T-cell (primary cell): Measurements from ENCODE around the gene AP2A2. TPM values are rescaled to one million over a fixed set of nuclear protein-coding genes. Genes with fewer than 3 reads are reported as not detected.
A peak's percentile ranks its signal among the peaks of the same experiment; 100 is the strongest.

Source experiments
- ATAC-seq, 4 experiments: fragments of 200-7000 bp in 3 of 4; fragments of 150-1000 bp in 1 of 4; cut with Tn5 transposase; replicated peaks in 1 of 4; 1 replicate in 3 of 4; 2 replicates in 1 of 4; pipeline ENCODE4 v1.10.0; 2021; ENCODE audit warnings: moderate library complexity in 3 of 4, mild to moderate bottlenecking in 2 of 4, moderate number of reproducible peaks in 1 of 4
- CTCF ChIA-PET, 2 donors: fragments of 300-600 bp; sonication (Branson Sonifier 250); formaldehyde crosslinking; loops; one replicate each; lab custom pipeline; 2022; ENCODE audit warnings: antibody characterized with exemption in 2 of 2; lab: Charles Lee
- POLR2A ChIA-PET, 2 donors: fragments of 300-600 bp; sonication (Branson Sonifier 250); formaldehyde crosslinking; loops; one replicate each; lab custom pipeline; 2022; ENCODE audit warnings: antibody characterized with exemption in 2 of 2; lab: Charles Lee
- DNase-seq, 35 experiments: peaks; one replicate each; pipeline versions ENCODE4 v3.0.0 to v3.0.0-alpha.2; 2013 to 2023
- H3K27ac ChIP-seq: one replicate; pipeline ENCODE4 v1.5.1; 2013; ENCODE audit warnings: low read length
- H3K27me3 ChIP-seq, 2 experiments: replicated peaks in 1 of 2; 1 replicate in 1 of 2; 2 replicates in 1 of 2; pipeline versions ENCODE4 v1.6.1 to v1.7.0; 2013; ENCODE audit warnings: low read length in 1 of 2, mixed read lengths in 1 of 2; ENCODE audit not compliant: control insufficient read depth in 2 of 2, insufficient read depth in 2 of 2; ENCODE audit errors: extremely low read depth in 1 of 2
- H3K36me3 ChIP-seq, 2 donors: 1 replicate in 1 of 2; 2 replicates in 1 of 2; pipeline versions ENCODE4 v1.6.1 to v1.7.0; 2013; ENCODE audit warnings: low read length in 1 of 2; ENCODE audit not compliant: control insufficient read depth in 2 of 2, insufficient read depth in 1 of 2; ENCODE audit errors: extremely low read depth in 1 of 2
- H3K4me1 ChIP-seq, 2 experiments: 1 replicate in 1 of 2; 2 replicates in 1 of 2; pipeline versions ENCODE4 v1.6.1 to v1.7.0; 2013; ENCODE audit warnings: low read length in 2 of 2, mixed read lengths in 1 of 2; ENCODE audit not compliant: insufficient read depth in 2 of 2, control insufficient read depth in 1 of 2; ENCODE audit errors: extremely low read depth in 1 of 2
- H3K4me3 ChIP-seq, 2 donors: 1 replicate in 1 of 2; 2 replicates in 1 of 2; pipeline versions ENCODE4 v1.5.1 to v1.7.0; 2013; ENCODE audit warnings: mild to moderate bottlenecking in 2 of 2, low read length in 1 of 2, moderate library complexity in 1 of 2; ENCODE audit not compliant: control insufficient read depth in 1 of 2; ENCODE audit errors: extremely low read depth in 1 of 2
- H3K9me3 ChIP-seq: 2 replicates; pipeline ENCODE4 v1.7.0; 2013
- H3K27ac Mint-ChIP-seq, 2 donors: one replicate each; pipeline ENCODE4 v1.8.0; 2020 to 2021; ENCODE audit warnings: mild to moderate bottlenecking in 2 of 2, mixed read lengths in 2 of 2
- H3K27me3 Mint-ChIP-seq, 2 donors: one replicate each; pipeline ENCODE4 v1.8.0; 2021 to 2022; ENCODE audit warnings: mixed read lengths in 2 of 2
- H3K36me3 Mint-ChIP-seq: one replicate; pipeline ENCODE4 v1.8.0; 2021; ENCODE audit warnings: mixed read lengths
- H3K4me1 Mint-ChIP-seq, 3 donors: one replicate each; pipeline ENCODE4 v1.8.0; 2020 to 2022; ENCODE audit warnings: mixed read lengths in 3 of 3, mild to moderate bottlenecking in 1 of 3
- H3K4me3 Mint-ChIP-seq, 3 donors: one replicate each; pipeline ENCODE4 v1.8.0; 2020 to 2022; ENCODE audit warnings: mild to moderate bottlenecking in 3 of 3, mixed read lengths in 3 of 3, moderate library complexity in 3 of 3
- H3K9me3 Mint-ChIP-seq, 3 donors: one replicate each; pipeline ENCODE4 v1.8.0; 2020 to 2022; ENCODE audit warnings: mixed read lengths in 3 of 3
- WGBS: methylation state at CpG from one replicate; pipeline ENCODE4 v1.1.5; 2013; ENCODE audit warnings: missing lambda C conversion rate; ENCODE audit not compliant: insufficient coverage; 5-methylcytosine and 5-hydroxymethylcytosine counted together
- total RNA-seq, 35 experiments: library from RNA in 6 of 35; stranded (reverse) in 6 of 35; fragments of 120-200 nt in 1 of 35; gene quantifications; one replicate each; pipeline versions ENCODE4 v1.2.1 to v1.2.4 and lab custom pipeline; 2013 to 2026

Gene AP2A2
- total RNA-seq, 5 donors from 2014 or later (not counting 1 experiment from before 2014, with no cell fraction given) = 59.6 to 85.3 (median 70.8) TPM

- Mint-ChIP-seq H3K4me1 (peaks cover 0 to 4% (median 2%) of the 10 kb centered on the region in 3 donors), H3K4me3 (no peak overlapping the region), H3K27ac (no peak overlapping the region), H3K36me3 (no peaks in the 10 kb centered on the region), H3K9me3 (no peaks in the 10 kb centered on the region), H3K27me3 (peaks cover 4 to 26% of the 10 kb centered on the region in 2 donors)
- peaks cover 0 to 8% of the 10 kb centered on the region in 2 experiments for H3K4me1 ChIP-seq
- no peaks in the 10 kb centered on the region for H3K36me3 ChIP-seq
- 54% methylated on average over 12 of the region's 15 CpGs for WGBS
- no peaks in the 10 kb centered on the region for H3K9me3 ChIP-seq
- peaks cover 2 to 84% of the 10 kb centered on the region in 2 experiments for H3K27me3 ChIP-seq
- no peak for ATAC-seq
- CTCF ChIA-PET = interaction anchor here (0.6 to 1.4 kb wide), 5 partner anchors 25 to 203 kb away, joined by 3 to 11 read pairs (median 5); no protein-coding TSS in a partner anchor
- POLR2A ChIA-PET = no interaction called here
- DNase-seq = peak in 1 of 35 experiments; percentile 2
- H3K27ac ChIP-seq = no peak overlapping the region
- H3K4me3 ChIP-seq = no peak overlapping the region
Measured at GRCh38 chr11:1051356-1052132, 125.9 kb downstream of the AP2A2 start.

GRCh38 chr11:1052133-1053011 lies 126.7 kb downstream of the AP2A2 start:
- CTCF ChIA-PET = interaction anchor here (0.6 to 1.4 kb wide), 4 partner anchors 25 to 463 kb away, joined by 3 to 5 read pairs (median 4); no protein-coding TSS in a partner anchor
- POLR2A ChIA-PET = no interaction called here
- Histone ChIP-seq H3K4me3 (no peak overlapping the region), H3K36me3 (no peaks in the 10 kb centered on the region), H3K27me3 (peaks cover 1 to 82% of the 10 kb centered on the region in 2 experiments), H3K4me1 (peaks cover 0 to 8% of the 10 kb centered on the region in 2 experiments), H3K27ac (no peak overlapping the region), H3K9me3 (no peaks in the 10 kb centered on the region)
- ATAC-seq (no peak), DNase-seq (no peak)
- WGBS = 73% methylated on average over 15 of the region's 25 CpGs
- peaks cover 0 to 4% (median 2%) of the 10 kb centered on the region in 3 donors for H3K4me1 Mint-ChIP-seq
- peaks cover 4 to 21% of the 10 kb centered on the region in 2 donors for H3K27me3 Mint-ChIP-seq
- H3K9me3 Mint-ChIP-seq = no peaks in the 10 kb centered on the region
- no peak overlapping the region for H3K27ac Mint-ChIP-seq
- no peak overlapping the region for H3K4me3 Mint-ChIP-seq
- no peaks in the 10 kb centered on the region for H3K36me3 Mint-ChIP-seq

- H3K4me3 Mint-ChIP-seq = no peak overlapping the region
- ATAC-seq = no peak
- H3K36me3 Mint-ChIP-seq = no peaks in the 10 kb centered on the region
- no peaks in the 10 kb centered on the region for H3K9me3 Mint-ChIP-seq
- H3K4me1 Mint-ChIP-seq = peaks cover 0 to 4% (median 2%) of the 10 kb centered on the region in 3 donors
- WGBS = 84% methylated on average over 19 of the region's 25 CpGs
- POLR2A ChIA-PET = no interaction called here
- H3K27me3 Mint-ChIP-seq = peaks cover 9 to 23% of the 10 kb centered on the region in 2 donors
- Histone ChIP-seq H3K4me1 (peaks cover 0 to 8% of the 10 kb centered on the region in 2 experiments), H3K36me3 (no peaks in the 10 kb centered on the region), H3K9me3 (no peaks in the 10 kb centered on the region), H3K27ac (no peak overlapping the region), H3K27me3 (peaks cover 0 to 82% of the 10 kb centered on the region in 2 experiments), H3K4me3 (no peak overlapping the region)
- no peak for DNase-seq
- CTCF ChIA-PET = interaction anchor here in 1 of 2 donors (1.0 kb wide), 1 partner anchor 113 kb away, joined by 3 read pairs; no protein-coding TSS in a partner anchor
- no peak overlapping the region for H3K27ac Mint-ChIP-seq
Measured at GRCh38 chr11:1053121-1053901, 127.6 kb downstream of the AP2A2 start.

GRCh38 chr11:1054143-1055108 lies 128.8 kb downstream of the AP2A2 start:
- no peak overlapping the region for H3K27ac ChIP-seq
- ATAC-seq (no peak), DNase-seq (no peak)
- H3K9me3 ChIP-seq = no peaks in the 10 kb centered on the region
- peaks cover 0 to 78% of the 10 kb centered on the region in 2 experiments for H3K27me3 ChIP-seq
- no peak overlapping the region for H3K4me3 ChIP-seq
- H3K4me1 ChIP-seq = peaks cover 0 to 8% of the 10 kb centered on the region in 2 experiments
- WGBS = 78% methylated on average over 19 of the region's 25 CpGs
- H3K27ac Mint-ChIP-seq = no peak overlapping the region
- ChIA-PET CTCF (interaction anchor here in 1 of 2 donors (0.5 kb wide), 1 partner anchor 1823 kb away, joined by 5 read pairs; no protein-coding TSS in a partner anchor), POLR2A (no interaction called here)
- H3K36me3 ChIP-seq = no peaks in the 10 kb centered on the region
- H3K36me3 Mint-ChIP-seq = no peaks in the 10 kb centered on the region
- H3K27me3 Mint-ChIP-seq = peaks cover 9 to 25% of the 10 kb centered on the region in 2 donors
- peaks cover 0 to 4% (median 2%) of the 10 kb centered on the region in 3 donors for H3K4me1 Mint-ChIP-seq
- no peaks in the 10 kb centered on the region for H3K9me3 Mint-ChIP-seq
- H3K4me3 Mint-ChIP-seq = no peak overlapping the region

- DNase-seq (no peak), ATAC-seq (no peak)
- Histone ChIP-seq H3K4me1 (peaks cover 0 to 8% of the 10 kb centered on the region in 2 experiments), H3K36me3 (no peaks in the 10 kb centered on the region), H3K27me3 (peaks cover 0 to 75% of the 10 kb centered on the region in 2 experiments), H3K4me3 (no peak overlapping the region), H3K9me3 (no peaks in the 10 kb centered on the region), H3K27ac (no peak overlapping the region)
- CTCF ChIA-PET = no interaction called here
- Mint-ChIP-seq H3K27ac (no peak overlapping the region), H3K4me3 (no peak overlapping the region), H3K4me1 (peaks cover 0 to 4% (median 2%) of the 10 kb centered on the region in 3 donors), H3K36me3 (no peaks in the 10 kb centered on the region), H3K27me3 (peaks cover 9 to 28% of the 10 kb centered on the region in 2 donors), H3K9me3 (no peaks in the 10 kb centered on the region)
- POLR2A ChIA-PET = no interaction called here
- WGBS = 89% methylated on average over 10 of the region's 17 CpGs
Measured at GRCh38 chr11:1055109-1055703, 129.5 kb downstream of the AP2A2 start.
